ENCODE measurements around the gene HLA-DPA1.

The HLA-DPA1 gene

GRCh38 chr6:33014841-33015634 lies 58.4 kb downstream of the HLA-DPA1 start:
- peak; percentile 76 for DNase-seq

All from NCI-H2227 treated with DMSO at 0.1 percent for 48 hours (cell line).